HG03045 (cell line): ENCODE measurements around the gene LPP.

Source experiments
- ATAC-seq: cut with Tn5 transposase; IDR thresholded peaks from one replicate; pipeline ENCODE4 v1.9.1; 2021; ENCODE audit warnings: mild to moderate bottlenecking, moderate library complexity; ENCODE audit not compliant: unreplicated experiment

The LPP gene

GRCh38 chr3:188351648-188352047 lies 197.7 kb downstream of the LPP start:
- ATAC-seq = no peak

GRCh38 chr3:188352196-188352927 lies 198.4 kb downstream of the LPP start:
- no peak for ATAC-seq

- no peak for ATAC-seq
Observed at GRCh38 chr3:188353426-188353825, 199.5 kb downstream of the LPP start.

- no peak for ATAC-seq
Observed at GRCh38 chr3:188358787-188359493, 205.0 kb downstream of the LPP start.

- no peak for ATAC-seq
Observed at GRCh38 chr3:188360364-188360881, 206.5 kb downstream of the LPP start.

- ATAC-seq = no peak
Observed at GRCh38 chr3:188361888-188362287, 207.9 kb downstream of the LPP start.

- ATAC-seq = no peak
Observed at GRCh38 chr3:188362405-188362831, 208.5 kb downstream of the LPP start.

- ATAC-seq = no peak
Observed at GRCh38 chr3:188365184-188365583, 211.2 kb downstream of the LPP start.

- ATAC-seq = no peak
Observed at GRCh38 chr3:188365988-188366698, 212.2 kb downstream of the LPP start.

- no peak for ATAC-seq
Observed at GRCh38 chr3:188367678-188368077, 213.7 kb downstream of the LPP start.

GRCh38 chr3:188369526-188369925 lies 215.6 kb downstream of the LPP start:
- ATAC-seq = no peak

GRCh38 chr3:188370081-188370830 lies 216.3 kb downstream of the LPP start:
- no peak for ATAC-seq

GRCh38 chr3:188378786-188379185 lies 224.8 kb downstream of the LPP start:
- ATAC-seq = no peak

- ATAC-seq = no peak
Observed at GRCh38 chr3:188380252-188380651, 226.3 kb downstream of the LPP start.

GRCh38 chr3:188380722-188381121 lies 226.8 kb downstream of the LPP start:
- no peak for ATAC-seq

GRCh38 chr3:188383748-188384147 lies 229.8 kb downstream of the LPP start:
- ATAC-seq = no peak

- no peak for ATAC-seq
Observed at GRCh38 chr3:188385295-188385694, 231.3 kb downstream of the LPP start.

- ATAC-seq = peak; percentile 93
Observed at GRCh38 chr3:188389711-188390342, 235.9 kb downstream of the LPP start.

- ATAC-seq = peak; percentile 23
Observed at GRCh38 chr3:188390343-188390718, 236.4 kb downstream of the LPP start.

GRCh38 chr3:188390775-188391443 lies 237.0 kb downstream of the LPP start:
- no peak for ATAC-seq
